ENCODE results near the gene ARMCX6.
"Not testable (repeated sequence)": the region's sequence is repeated elsewhere in the genome, so short reads cannot be mapped to it uniquely, and the experiment has no call there.

DNA sequence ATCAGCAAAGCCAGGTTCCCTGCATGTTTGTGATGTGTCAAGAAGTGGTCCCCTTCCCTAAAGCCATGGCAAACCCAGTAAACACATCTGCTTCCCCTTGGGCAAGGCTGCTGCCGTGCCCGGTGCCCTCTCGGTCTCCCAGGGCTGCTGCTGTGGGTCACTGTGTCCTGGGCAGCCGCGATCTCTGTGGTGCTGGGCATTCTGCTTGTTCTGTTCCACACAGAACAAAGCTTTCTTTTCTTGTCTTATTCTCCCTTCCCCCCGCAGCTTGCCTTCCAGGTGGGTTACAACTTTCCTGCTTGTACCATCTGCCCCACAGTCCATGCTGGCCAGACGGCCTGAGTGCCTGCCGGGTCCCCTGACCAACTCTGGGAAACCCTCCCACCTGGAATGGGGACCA lies 18.2 kb downstream of the ARMCX6 start:
- TF ChIP-seq, protein P1, sequence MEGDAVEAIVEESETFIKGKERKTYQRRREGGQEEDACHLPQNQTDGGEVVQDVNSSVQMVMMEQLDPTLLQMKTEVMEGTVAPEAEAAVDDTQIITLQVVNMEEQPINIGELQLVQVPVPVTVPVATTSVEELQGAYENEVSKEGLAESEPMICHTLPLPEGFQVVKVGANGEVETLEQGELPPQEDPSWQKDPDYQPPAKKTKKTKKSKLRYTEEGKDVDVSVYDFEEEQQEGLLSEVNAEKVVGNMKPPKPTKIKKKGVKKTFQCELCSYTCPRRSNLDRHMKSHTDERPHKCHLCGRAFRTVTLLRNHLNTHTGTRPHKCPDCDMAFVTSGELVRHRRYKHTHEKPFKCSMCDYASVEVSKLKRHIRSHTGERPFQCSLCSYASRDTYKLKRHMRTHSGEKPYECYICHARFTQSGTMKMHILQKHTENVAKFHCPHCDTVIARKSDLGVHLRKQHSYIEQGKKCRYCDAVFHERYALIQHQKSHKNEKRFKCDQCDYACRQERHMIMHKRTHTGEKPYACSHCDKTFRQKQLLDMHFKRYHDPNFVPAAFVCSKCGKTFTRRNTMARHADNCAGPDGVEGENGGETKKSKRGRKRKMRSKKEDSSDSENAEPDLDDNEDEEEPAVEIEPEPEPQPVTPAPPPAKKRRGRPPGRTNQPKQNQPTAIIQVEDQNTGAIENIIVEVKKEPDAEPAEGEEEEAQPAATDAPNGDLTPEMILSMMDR (IDR thresholded peaks at IDR 0.05) = not testable (repeated sequence)
- not testable (repeated sequence) for TF ChIP-seq POLR2A (IDR thresholded peaks at IDR 0.05)
